KG1 (cell line): ENCODE measurements around the gene PPIL6.

ENCODE experiments used
- DNase-seq: peaks from one replicate; lab custom pipeline; 2025; lab: John Stamatoyannopoulos, UW

Gene PPIL6

DNA sequence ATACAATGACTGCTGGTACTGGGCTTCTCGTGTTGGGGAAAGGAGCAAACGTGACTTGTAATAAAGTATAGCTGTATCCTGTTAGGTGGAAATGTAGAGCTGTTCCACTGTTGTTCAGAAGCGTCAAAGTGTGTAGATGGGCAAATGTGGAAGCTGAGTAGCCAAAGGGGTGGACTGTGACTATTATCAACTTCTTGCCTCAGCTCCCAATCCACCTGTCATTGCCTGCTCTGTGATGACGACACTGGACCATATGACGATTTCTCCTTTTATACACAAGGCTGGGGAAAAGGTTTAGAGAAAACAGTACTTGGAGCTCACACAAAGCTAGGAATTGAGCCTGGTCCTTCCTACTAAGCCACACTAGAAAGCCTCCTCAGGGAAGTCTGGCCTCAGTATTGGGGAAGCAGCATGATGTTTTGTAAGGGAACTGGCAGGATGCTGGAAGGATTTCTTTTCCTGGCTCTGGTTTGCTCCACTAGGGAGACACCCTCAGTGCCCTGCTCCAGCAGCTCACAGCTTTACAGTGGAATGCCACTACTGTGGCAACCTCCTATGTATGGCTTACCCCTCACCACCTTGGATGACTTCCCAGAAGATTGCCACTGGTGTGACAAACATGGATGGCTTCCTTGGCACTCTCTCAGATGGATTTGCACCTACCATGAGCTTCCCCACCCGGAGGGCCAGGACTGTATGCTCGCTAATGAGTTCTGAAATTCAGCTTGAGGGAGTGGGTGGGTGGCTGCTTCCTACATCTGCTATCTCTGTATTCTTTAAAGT is 78.1 kb downstream of the PPIL6 start:
- no peak for DNase-seq

- no peak for DNase-seq
Observed at GRCh38 chr6:109360791-109361190, 79.6 kb downstream of the PPIL6 start.

GRCh38 chr6:109360281-109360680 is 80.1 kb downstream of the PPIL6 start:
- DNase-seq = no peak

DNA sequence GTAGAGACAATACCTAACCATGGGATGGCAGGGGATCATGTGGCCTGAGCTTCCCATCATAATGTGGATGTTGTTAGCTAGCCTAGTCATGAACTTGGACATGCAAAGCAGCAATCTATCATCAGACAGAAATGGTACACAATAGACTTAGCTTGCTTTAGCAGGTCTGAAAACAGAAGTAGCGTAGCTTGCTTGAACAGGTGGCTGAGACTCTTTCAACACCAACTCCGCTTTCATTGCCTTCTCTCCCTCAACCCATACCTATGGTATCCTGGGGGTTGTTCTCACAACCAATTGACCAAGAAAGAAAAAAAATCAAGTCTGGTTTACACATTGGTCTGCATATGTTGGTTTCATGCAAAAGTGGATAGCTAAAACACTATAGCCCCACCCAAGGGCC is 81.2 kb downstream of the PPIL6 start:
- no peak for DNase-seq

- DNase-seq = no peak
Observed at GRCh38 chr6:109358204-109358603, 82.2 kb downstream of the PPIL6 start.

GRCh38 chr6:109356237-109356636 is 84.2 kb downstream of the PPIL6 start:
- DNase-seq = no peak

DNA sequence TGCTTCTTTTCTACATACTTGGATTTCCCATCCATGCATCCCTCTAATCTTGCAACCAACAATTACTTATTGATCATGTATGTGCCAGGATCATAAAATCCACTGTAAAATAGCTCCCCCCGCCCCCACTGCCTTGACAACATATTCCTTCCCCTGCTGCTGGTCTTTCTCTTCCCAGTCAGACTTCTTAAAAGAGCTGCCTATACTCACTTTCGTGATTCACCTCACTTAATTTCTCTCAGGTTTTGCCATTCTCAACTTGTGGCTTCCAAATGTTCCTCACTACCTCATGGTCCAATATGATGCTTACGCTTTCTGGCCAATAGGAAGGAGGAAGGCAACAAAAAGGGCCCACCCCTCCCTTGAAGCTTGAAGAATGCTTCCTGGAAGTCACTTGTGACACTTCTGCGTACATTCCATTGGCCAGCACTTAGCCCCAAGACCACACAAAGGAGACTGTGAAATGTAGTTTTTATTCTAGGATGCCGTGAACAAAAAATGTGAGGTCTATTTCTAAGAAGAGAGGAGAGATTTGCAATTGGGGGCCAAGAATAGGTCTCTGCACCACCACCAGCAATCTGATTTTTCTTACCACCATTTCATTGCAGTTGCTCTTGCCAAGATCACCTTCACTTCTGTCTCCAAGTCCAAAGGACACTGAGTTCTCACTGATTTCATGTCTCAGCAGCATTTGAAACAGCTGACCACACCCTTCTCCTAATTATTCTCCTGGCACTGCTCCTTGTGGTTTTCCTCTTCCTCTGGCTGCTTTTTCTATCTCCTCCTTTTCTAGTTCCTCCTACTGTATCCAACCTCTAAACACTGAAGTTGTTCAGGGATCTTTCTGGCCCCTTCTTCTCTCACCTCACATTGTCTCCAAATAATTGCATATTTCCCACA is 88.9 kb downstream of the PPIL6 start:
- no peak for DNase-seq

DNA sequence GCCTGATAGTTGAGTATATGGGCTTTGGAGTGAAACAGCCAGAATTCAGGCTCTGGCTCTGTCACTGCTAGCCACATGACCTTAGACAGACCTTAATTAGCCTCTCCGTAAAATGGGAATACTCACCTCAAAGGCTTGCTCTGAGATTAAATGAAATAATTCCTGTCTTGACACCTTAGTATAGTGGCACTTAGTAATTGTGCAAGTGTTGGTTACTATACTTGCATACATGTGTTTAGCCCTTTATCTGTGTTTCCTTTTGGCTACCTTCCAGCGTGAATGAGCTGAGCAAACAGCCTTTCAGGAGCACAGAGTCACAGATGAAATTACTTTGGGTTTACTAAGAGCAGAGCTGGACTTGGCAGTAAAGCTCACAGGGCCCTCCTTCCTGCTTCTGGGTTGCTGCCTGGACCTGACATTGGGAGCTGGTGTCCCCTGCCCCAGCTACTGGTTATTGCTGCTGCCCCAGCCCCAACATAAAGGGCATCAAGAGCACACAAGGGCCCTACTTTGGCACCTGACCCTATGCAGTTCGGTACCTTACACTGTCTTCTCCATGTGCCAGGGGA is 90.9 kb downstream of the PPIL6 start:
- no peak for DNase-seq

GRCh38 chr6:109348226-109348625 is 92.2 kb downstream of the PPIL6 start:
- no peak for DNase-seq

DNA sequence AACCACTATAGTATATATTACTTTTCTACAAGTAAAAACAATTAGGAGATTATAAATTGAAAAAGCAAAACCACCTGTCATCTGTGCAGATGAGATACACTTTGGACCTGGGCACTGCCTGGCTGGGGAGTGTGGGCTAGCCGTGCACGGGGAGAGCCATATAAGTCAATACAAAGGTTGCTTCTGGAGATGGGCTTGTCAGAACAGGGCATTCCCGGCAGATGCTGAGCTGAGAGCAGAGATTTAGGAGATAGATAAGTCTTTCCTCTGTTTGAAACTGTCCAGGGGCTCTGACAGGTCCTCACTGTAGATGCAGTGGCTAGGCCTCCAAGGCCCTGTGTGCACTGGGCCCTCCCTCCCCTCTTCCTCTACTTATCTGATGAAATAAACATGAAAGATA is 92.6 kb downstream of the PPIL6 start:
- no peak for DNase-seq

DNA sequence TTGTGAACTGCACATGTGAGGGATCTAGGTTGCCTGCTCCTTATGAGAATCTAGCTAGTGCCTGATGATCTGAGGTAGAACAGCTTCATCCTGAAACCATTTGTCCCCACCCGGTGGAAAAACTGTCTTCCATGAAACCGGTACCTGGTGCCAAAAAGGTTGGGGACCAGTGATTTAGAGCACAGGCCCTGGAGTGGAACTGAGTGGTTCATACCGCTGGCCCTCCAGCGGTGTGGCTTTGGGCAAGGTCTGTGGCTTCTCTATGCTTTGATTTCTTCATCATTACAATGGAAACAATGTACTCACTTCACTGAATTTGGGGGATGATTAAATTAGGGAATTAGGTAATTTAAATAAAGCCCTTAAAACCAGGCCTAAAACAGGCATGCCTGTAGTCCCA is 94.4 kb downstream of the PPIL6 start:
- DNase-seq = no peak

- no peak for DNase-seq
Observed at GRCh38 chr6:109344226-109344625, 96.2 kb downstream of the PPIL6 start.

- no peak for DNase-seq
Observed at GRCh38 chr6:109343518-109343917, 96.9 kb downstream of the PPIL6 start.

DNA sequence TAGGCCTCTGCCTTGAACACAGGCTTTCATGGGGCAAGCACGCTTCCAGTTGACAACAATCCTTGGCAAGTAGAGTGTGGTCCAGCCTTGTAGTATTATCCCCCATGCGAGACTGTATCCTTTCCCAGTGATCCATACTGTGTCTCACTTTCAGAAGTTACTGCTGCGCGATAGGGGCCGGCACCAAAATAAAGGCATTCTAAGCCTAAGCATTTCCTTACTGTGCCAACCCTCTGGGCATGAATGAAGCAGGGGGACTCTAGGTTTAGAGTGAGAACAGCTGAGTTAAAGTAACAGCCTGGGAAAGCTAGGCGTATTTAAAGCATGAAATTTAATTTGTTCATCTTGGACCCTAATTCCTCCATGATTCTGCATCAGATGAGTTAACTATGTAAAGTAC is 97.5 kb downstream of the PPIL6 start:
- no peak for DNase-seq

- no peak for DNase-seq
Observed at GRCh38 chr6:109342506-109342905, 97.9 kb downstream of the PPIL6 start.

GRCh38 chr6:109340811-109341210 is 99.6 kb downstream of the PPIL6 start:
- no peak for DNase-seq
